Mesendoderm (in vitro differentiated cells): ENCODE results near the gene CLEC7A.

Experiments used
- DNase-seq: peaks from one replicate; pipeline ENCODE4 v3.0.0; 2013
- H2AK5ac ChIP-seq: 2 replicates; pipeline ENCODE4 v1.6.1; 2013; ENCODE audit warnings: low read length, inconsistent platforms
- H2BK120ac ChIP-seq: 2 replicates; pipeline ENCODE4 v1.6.1; 2013; ENCODE audit warnings: low read depth, mild to moderate bottlenecking, low read length, moderate library complexity, mixed read lengths
- H2BK15ac ChIP-seq: replicated peaks from 2 replicates; pipeline ENCODE4 v1.6.1; 2013; ENCODE audit warnings: low read depth, mild to moderate bottlenecking, moderate library complexity
- H2BK5ac ChIP-seq: 2 replicates; pipeline ENCODE4 v1.6.1; 2013; ENCODE audit warnings: low read length, inconsistent platforms
- H3K18ac ChIP-seq: 2 replicates; pipeline ENCODE4 v1.6.1; 2013; ENCODE audit warnings: mild to moderate bottlenecking, low read length, mixed read lengths
- H3K23ac ChIP-seq: one replicate; pipeline ENCODE4 v1.6.1; 2013; ENCODE audit warnings: low read length
- H3K27ac ChIP-seq: 2 replicates; pipeline ENCODE4 v1.5.1; 2013; ENCODE audit warnings: low read depth, mild to moderate bottlenecking, inconsistent platforms, low read length, moderate library complexity
- H3K27me3 ChIP-seq: 2 replicates; pipeline ENCODE4 v1.6.1; 2013; ENCODE audit warnings: low read length, control low read depth, mild to moderate bottlenecking, inconsistent platforms; ENCODE audit not compliant: insufficient read depth, poor library complexity
- H3K36me3 ChIP-seq: 2 replicates; pipeline ENCODE4 v1.6.1; 2013; ENCODE audit warnings: low read length, inconsistent platforms; ENCODE audit not compliant: control insufficient read depth, insufficient read depth
- H3K4ac ChIP-seq: one replicate; pipeline ENCODE4 v1.6.1; 2013; ENCODE audit warnings: low read depth, mild to moderate bottlenecking, low read length, moderate library complexity
- H3K4me1 ChIP-seq: 2 replicates; pipeline ENCODE4 v1.6.1; 2013; ENCODE audit warnings: low read depth, low read length, inconsistent platforms; ENCODE audit not compliant: control insufficient read depth
- H3K4me2 ChIP-seq: 2 replicates; pipeline ENCODE4 v1.6.1; 2013; ENCODE audit warnings: low read length
- H3K4me3 ChIP-seq: 2 replicates; pipeline ENCODE4 v1.5.1; 2013; ENCODE audit warnings: mild to moderate bottlenecking, low read length
- H3K56ac ChIP-seq: one replicate; pipeline ENCODE4 v1.6.1; 2013; ENCODE audit warnings: low read length
- H3K79me1 ChIP-seq: 2 replicates; pipeline ENCODE4 v1.6.1; 2013; ENCODE audit warnings: low read length, inconsistent platforms
- H3K79me2 ChIP-seq: 2 replicates; pipeline ENCODE4 v1.6.1; 2013; ENCODE audit warnings: mild to moderate bottlenecking, low read length; ENCODE audit not compliant: control insufficient read depth, insufficient read depth
- H3K9ac ChIP-seq: 2 replicates; pipeline ENCODE4 v1.6.1; 2013; ENCODE audit warnings: low read length, inconsistent platforms
- H4K5ac ChIP-seq: one replicate; pipeline ENCODE4 v1.6.1; 2013; ENCODE audit warnings: low read length
- H4K8ac ChIP-seq: one replicate; pipeline ENCODE4 v1.6.1; 2013; ENCODE audit warnings: low read depth, mild to moderate bottlenecking, control low read depth, low read length, moderate library complexity
- WGBS: extraction: QIAGEN DNeasy Blood & Tissue Kit; methylation state at CpG from one replicate; pipeline ENCODE4 v1.1.7; 2013; ENCODE audit warnings: low lambda C conversion rate, missing lambda C conversion rate; ENCODE audit not compliant: insufficient coverage; ENCODE audit errors: extremely low coverage; 5-methylcytosine and 5-hydroxymethylcytosine counted together

CLEC7A gene

GRCh38 chr12:10136637-10137205, 6.7 kb upstream of the CLEC7A start:
- Histone ChIP-seq H2BK5ac (no peak overlapping the region), H3K56ac (no peak overlapping the region), H3K27me3 (no peaks in the 10 kb centered on the region), H3K27ac (no peak overlapping the region), H3K36me3 (no peaks in the 10 kb centered on the region), H3K79me2 (no peaks in the 10 kb centered on the region), H2AK5ac (no peak overlapping the region), H4K5ac (no peak overlapping the region), H3K4ac (no peak overlapping the region), H3K23ac (no peak overlapping the region), H3K4me3 (no peak overlapping the region), H3K9ac (no peak overlapping the region), H3K4me1 (no peaks in the 10 kb centered on the region), H2BK120ac (no peak overlapping the region), H3K4me2 (no peak overlapping the region), H3K18ac (no peak overlapping the region), H4K8ac (no peak overlapping the region), H2BK15ac (no peak overlapping the region), H3K79me1 (no peaks in the 10 kb centered on the region)
- WGBS = no CpG with 5 or more reads among the region's 13 CpGs
- DNase-seq = no peak

- DNase-seq = no peak
- Histone ChIP-seq H2BK15ac (no peak overlapping the region), H4K8ac (no peak overlapping the region), H3K4me3 (no peak overlapping the region), H2BK5ac (no peak overlapping the region), H4K5ac (no peak overlapping the region), H3K36me3 (no peaks in the 10 kb centered on the region), H3K79me2 (no peaks in the 10 kb centered on the region), H3K4ac (no peak overlapping the region), H3K79me1 (no peaks in the 10 kb centered on the region), H2BK120ac (no peak overlapping the region), H3K27ac (no peak overlapping the region), H2AK5ac (no peak overlapping the region), H3K27me3 (no peaks in the 10 kb centered on the region), H3K9ac (no peak overlapping the region), H3K4me2 (no peak overlapping the region), H3K18ac (no peak overlapping the region), H3K56ac (no peak overlapping the region), H3K23ac (no peak overlapping the region), H3K4me1 (no peaks in the 10 kb centered on the region)
- WGBS = no CpG with 5 or more reads among the region's 4 CpGs
These were observed 5.1 kb upstream of the CLEC7A start for GRCh38 chr12:10135126-10135525.

- H3K4me1 ChIP-seq = peaks cover 3% of the 10 kb centered on the region
- DNase-seq = no peak
- H4K8ac ChIP-seq = no peak overlapping the region
- H3K4me2 ChIP-seq = no peak overlapping the region
- H3K56ac ChIP-seq = no peak overlapping the region
- no peak overlapping the region for H3K27ac ChIP-seq
- H3K23ac ChIP-seq = no peak overlapping the region
- H3K18ac ChIP-seq = no peak overlapping the region
- H3K36me3 ChIP-seq = no peaks in the 10 kb centered on the region
- WGBS = no CpG with 5 or more reads among the region's 6 CpGs
- H2AK5ac ChIP-seq = no peak overlapping the region
- H3K79me2 ChIP-seq = no peaks in the 10 kb centered on the region
- no peak overlapping the region for H3K9ac ChIP-seq
- no peak overlapping the region for H3K4ac ChIP-seq
- H2BK120ac ChIP-seq = no peak overlapping the region
- no peak overlapping the region for H3K4me3 ChIP-seq
- no peak overlapping the region for H2BK5ac ChIP-seq
- H2BK15ac ChIP-seq = no peak overlapping the region
- no peaks in the 10 kb centered on the region for H3K79me1 ChIP-seq
- H3K27me3 ChIP-seq = no peaks in the 10 kb centered on the region
- no peak overlapping the region for H4K5ac ChIP-seq
These were observed 2.9 kb upstream of the CLEC7A start for GRCh38 chr12:10132850-10133370.

- H4K8ac ChIP-seq = no peak overlapping the region
- peaks cover 3% of the 10 kb centered on the region for H3K4me1 ChIP-seq
- WGBS = no CpG with 5 or more reads among the region's 2 CpGs
- no peak overlapping the region for H3K4me3 ChIP-seq
- H3K36me3 ChIP-seq = no peaks in the 10 kb centered on the region
- no peak overlapping the region for H4K5ac ChIP-seq
- H3K79me2 ChIP-seq = no peaks in the 10 kb centered on the region
- peak overlapping the region; percentile 61 for H2BK120ac ChIP-seq
- no peaks in the 10 kb centered on the region for H3K79me1 ChIP-seq
- H3K23ac ChIP-seq = no peak overlapping the region
- no peak overlapping the region for H2AK5ac ChIP-seq
- no peak overlapping the region for H3K27ac ChIP-seq
- peak; percentile 23 for DNase-seq
- H2BK15ac ChIP-seq = peak overlapping the region; percentile 96
- H3K9ac ChIP-seq = no peak overlapping the region
- no peaks in the 10 kb centered on the region for H3K27me3 ChIP-seq
- no peak overlapping the region for H3K4ac ChIP-seq
- H3K56ac ChIP-seq = no peak overlapping the region
- H3K18ac ChIP-seq = no peak overlapping the region
- no peak overlapping the region for H3K4me2 ChIP-seq
- no peak overlapping the region for H2BK5ac ChIP-seq
These were observed 1.2 kb upstream of the CLEC7A start for GRCh38 chr12:10131111-10131690.

GRCh38 chr12:10128687-10129086, 1.3 kb downstream of the CLEC7A start:
- H3K18ac ChIP-seq = no peak overlapping the region
- DNase-seq = peak; percentile 13
- no peak overlapping the region for H2BK15ac ChIP-seq
- H2BK120ac ChIP-seq = no peak overlapping the region
- no peak overlapping the region for H4K5ac ChIP-seq
- H3K23ac ChIP-seq = no peak overlapping the region
- H3K56ac ChIP-seq = no peak overlapping the region
- no peak overlapping the region for H3K27ac ChIP-seq
- H3K4me2 ChIP-seq = no peak overlapping the region
- no peaks in the 10 kb centered on the region for H3K79me1 ChIP-seq
- H2AK5ac ChIP-seq = peak overlapping the region; percentile 65
- H3K4me3 ChIP-seq = no peak overlapping the region
- H3K27me3 ChIP-seq = no peaks in the 10 kb centered on the region
- no peak overlapping the region for H2BK5ac ChIP-seq
- H3K79me2 ChIP-seq = no peaks in the 10 kb centered on the region
- no peak overlapping the region for H4K8ac ChIP-seq
- no peak overlapping the region for H3K4ac ChIP-seq
- no peaks in the 10 kb centered on the region for H3K36me3 ChIP-seq
- H3K4me1 ChIP-seq = peaks cover 3% of the 10 kb centered on the region
- WGBS = no CpG with 5 or more reads among the region's 5 CpGs
- H3K9ac ChIP-seq = no peak overlapping the region

- Histone ChIP-seq H3K18ac (no peak overlapping the region), H3K4me3 (no peak overlapping the region), H3K79me2 (no peaks in the 10 kb centered on the region), H3K4ac (no peak overlapping the region), H3K23ac (no peak overlapping the region), H3K4me1 (peaks cover 3% of the 10 kb centered on the region), H2AK5ac (no peak overlapping the region), H3K4me2 (no peak overlapping the region), H4K5ac (no peak overlapping the region), H2BK15ac (no peak overlapping the region), H3K27me3 (no peaks in the 10 kb centered on the region), H3K27ac (no peak overlapping the region), H4K8ac (no peak overlapping the region), H3K56ac (no peak overlapping the region), H3K9ac (no peak overlapping the region), H3K79me1 (no peaks in the 10 kb centered on the region), H3K36me3 (no peaks in the 10 kb centered on the region), H2BK5ac (no peak overlapping the region), H2BK120ac (no peak overlapping the region)
- DNase-seq = no peak
- WGBS = no CpG with 5 or more reads among the region's 1 CpG
These were observed 3.6 kb downstream of the CLEC7A start for GRCh38 chr12:10126413-10126812.
